Colonic mucosa (tissue), 4 donors: ENCODE data around the gene RBBP9. TPM values are rescaled to one million over a fixed set of nuclear protein-coding genes. Genes with fewer than 3 reads are reported as not detected.
A peak's percentile ranks its signal among the peaks of the same experiment; 100 is the strongest.

Experiments
- DNase-seq: peaks from one replicate; pipeline ENCODE4 v3.0.0-alpha.2; 2020
- H3K27ac ChIP-seq: fragments of 200-600 bp; one replicate; pipeline ENCODE4 v1.8.0; 2021
- H3K27me3 ChIP-seq: fragments of 200-600 bp; one replicate; pipeline ENCODE4 v1.8.0; 2021
- H3K36me3 ChIP-seq: fragments of 200-600 bp; one replicate; pipeline ENCODE4 v1.8.0; 2021
- H3K4me1 ChIP-seq: fragments of 200-600 bp; one replicate; pipeline ENCODE4 v1.8.0; 2021; ENCODE audit warnings: mild to moderate bottlenecking
- H3K4me3 ChIP-seq: fragments of 200-600 bp; one replicate; pipeline ENCODE4 v1.8.0; 2021
- H3K9ac ChIP-seq, 2 donors: one replicate each; pipeline ENCODE4 v1.7.0; 2013; ENCODE audit warnings: control low read depth in 2 of 2, low read depth in 2 of 2, low read length in 2 of 2
- H3K9me3 ChIP-seq: fragments of 200-600 bp; one replicate; pipeline ENCODE4 v1.8.0; 2021
- intact Hi-C: fragments of 100-400 bp; cut with DNase I; formaldehyde crosslinking; loops from one replicate; pipeline ENCODE4 v1.14.1; 2022
- total RNA-seq, 2 donors: library from RNA; stranded (reverse); fragmentation: NEBNext Ultra II Directional in 1 of 2; extraction: Animal tissue kit (Norgen Biotek cat#: 25700) in 1 of 2; gene quantifications; one replicate each; pipeline ENCODE4 v1.2.1, GENCODE V29; 2021
- TF ChIP-seq, protein P1 (sequence below): fragments of 200-600 bp; IDR thresholded peaks from one replicate; pipeline ENCODE4 v1.8.0; 2022; ENCODE audit warnings: antibody characterized with exemption, mild to moderate bottlenecking
- donor health status: healthy.
- donor health status: DM: no; HTN: no; CAD: no.
- donor health status: DM: no; HTN: no; CAD: no.

Gene RBBP9
- 10 to 100 TPM in 1 of 2 donors, 1 to 10 TPM in 1; 5.9 to 10.8 TPM for total RNA-seq

DNA sequence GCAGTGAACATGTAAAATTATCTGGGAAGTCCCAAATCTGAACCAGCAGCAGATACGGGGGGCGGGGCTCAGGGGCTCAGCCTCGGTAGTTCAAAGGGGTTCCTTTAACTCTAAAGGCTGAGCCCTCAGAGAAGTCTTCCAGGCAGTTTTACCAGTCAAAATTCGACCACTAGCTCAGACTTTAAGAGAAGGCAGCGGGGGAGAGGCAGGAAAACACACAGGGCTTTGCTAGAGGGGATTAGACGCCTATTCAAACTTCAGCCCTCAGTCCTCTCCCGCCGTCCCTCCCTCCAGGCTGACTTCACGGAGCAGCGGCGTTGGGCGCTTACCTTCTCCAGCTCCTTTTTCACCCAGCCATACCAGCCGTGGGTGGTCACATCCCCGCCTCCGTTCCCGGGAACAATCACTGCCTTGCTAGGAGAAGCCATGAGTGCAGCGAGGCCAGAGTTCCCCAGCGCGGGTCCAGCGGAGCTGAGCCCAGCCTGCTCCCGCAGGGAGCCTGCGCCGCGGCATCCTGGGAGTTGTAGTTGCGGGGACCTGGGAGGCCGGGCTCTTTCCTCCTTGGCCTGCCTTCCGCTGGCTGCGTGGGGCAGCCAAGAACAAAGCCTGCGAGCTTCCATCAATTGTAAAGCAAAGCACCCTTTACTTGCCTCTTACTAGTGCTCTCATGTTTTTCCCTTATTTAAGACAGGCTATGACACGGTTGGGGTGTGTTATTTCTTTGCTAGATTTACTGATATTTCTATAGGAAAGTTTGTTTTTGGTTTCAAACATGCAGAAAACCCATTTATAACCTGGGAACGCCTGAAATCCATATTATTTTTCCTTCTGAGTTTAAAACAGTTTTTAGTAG, at the start of gene RBBP9:
RBBP9 (minus strand) TSS at position 486 of the 853 bp plus-strand sequence; CDS start at position 428, 58 bp downstream.
- no peaks in the 10 kb centered on the region for H3K36me3 ChIP-seq
- peak within 1 kb of the TSS; percentile 54 for H3K4me3 ChIP-seq
- TF ChIP-seq, protein P1, sequence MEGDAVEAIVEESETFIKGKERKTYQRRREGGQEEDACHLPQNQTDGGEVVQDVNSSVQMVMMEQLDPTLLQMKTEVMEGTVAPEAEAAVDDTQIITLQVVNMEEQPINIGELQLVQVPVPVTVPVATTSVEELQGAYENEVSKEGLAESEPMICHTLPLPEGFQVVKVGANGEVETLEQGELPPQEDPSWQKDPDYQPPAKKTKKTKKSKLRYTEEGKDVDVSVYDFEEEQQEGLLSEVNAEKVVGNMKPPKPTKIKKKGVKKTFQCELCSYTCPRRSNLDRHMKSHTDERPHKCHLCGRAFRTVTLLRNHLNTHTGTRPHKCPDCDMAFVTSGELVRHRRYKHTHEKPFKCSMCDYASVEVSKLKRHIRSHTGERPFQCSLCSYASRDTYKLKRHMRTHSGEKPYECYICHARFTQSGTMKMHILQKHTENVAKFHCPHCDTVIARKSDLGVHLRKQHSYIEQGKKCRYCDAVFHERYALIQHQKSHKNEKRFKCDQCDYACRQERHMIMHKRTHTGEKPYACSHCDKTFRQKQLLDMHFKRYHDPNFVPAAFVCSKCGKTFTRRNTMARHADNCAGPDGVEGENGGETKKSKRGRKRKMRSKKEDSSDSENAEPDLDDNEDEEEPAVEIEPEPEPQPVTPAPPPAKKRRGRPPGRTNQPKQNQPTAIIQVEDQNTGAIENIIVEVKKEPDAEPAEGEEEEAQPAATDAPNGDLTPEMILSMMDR = no peak
- no peaks in the 10 kb centered on the region for H3K9me3 ChIP-seq
- intact Hi-C loops = no loop called here
- H3K27ac ChIP-seq = peak within 1 kb of the TSS; percentile 0
- H3K9ac ChIP-seq = peak within 1 kb of the TSS; percentile 71 to 76
- no peaks in the 10 kb centered on the region for H3K27me3 ChIP-seq
- H3K4me1 ChIP-seq = peaks cover 5% of the 10 kb centered on the region
- DNase-seq = peak; percentile 89

DNA sequence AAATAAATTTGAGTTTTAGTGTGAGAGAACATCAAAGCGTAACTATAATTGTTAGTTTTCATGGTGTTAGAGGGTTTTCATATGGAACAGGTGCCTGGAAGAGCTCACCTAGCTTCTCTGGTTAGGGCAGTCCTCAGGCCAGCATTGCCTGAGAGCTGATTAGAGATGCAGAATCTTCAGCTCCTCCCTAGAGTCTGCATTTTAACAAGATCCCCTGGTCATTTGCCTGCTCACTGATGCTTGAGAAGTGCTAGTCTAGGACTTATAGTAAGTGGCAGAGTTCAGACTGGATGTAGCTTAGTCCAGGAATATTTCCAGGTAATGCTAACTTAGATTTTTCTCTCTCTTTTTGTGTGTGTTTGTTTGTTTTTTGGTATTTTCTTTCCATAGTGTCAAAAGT, 48.5 kb upstream of the RBBP9 start:
- no peaks in the 10 kb centered on the region for H3K4me1 ChIP-seq
- no peak overlapping the region for H3K4me3 ChIP-seq
- no peak for DNase-seq
- H3K9me3 ChIP-seq = no peaks in the 10 kb centered on the region
- H3K27ac ChIP-seq = no peak overlapping the region
- peaks cover 19% of the 10 kb centered on the region for H3K36me3 ChIP-seq
- no peaks in the 10 kb centered on the region for H3K27me3 ChIP-seq
- TF ChIP-seq, protein P1 = no peak
- intact Hi-C loops = no loop called here
- no peak overlapping the region for H3K9ac ChIP-seq

GRCh38 chr20:18543932-18544331, 46.9 kb upstream of the RBBP9 start:
- Histone ChIP-seq H3K36me3 (peaks cover 14% of the 10 kb centered on the region), H3K27me3 (no peaks in the 10 kb centered on the region), H3K9ac (no peak overlapping the region), H3K27ac (no peak overlapping the region), H3K4me1 (no peaks in the 10 kb centered on the region), H3K9me3 (no peaks in the 10 kb centered on the region), H3K4me3 (no peak overlapping the region)
- TF ChIP-seq, protein P1 = no peak
- DNase-seq = no peak
- intact Hi-C loops = no loop called here

DNA sequence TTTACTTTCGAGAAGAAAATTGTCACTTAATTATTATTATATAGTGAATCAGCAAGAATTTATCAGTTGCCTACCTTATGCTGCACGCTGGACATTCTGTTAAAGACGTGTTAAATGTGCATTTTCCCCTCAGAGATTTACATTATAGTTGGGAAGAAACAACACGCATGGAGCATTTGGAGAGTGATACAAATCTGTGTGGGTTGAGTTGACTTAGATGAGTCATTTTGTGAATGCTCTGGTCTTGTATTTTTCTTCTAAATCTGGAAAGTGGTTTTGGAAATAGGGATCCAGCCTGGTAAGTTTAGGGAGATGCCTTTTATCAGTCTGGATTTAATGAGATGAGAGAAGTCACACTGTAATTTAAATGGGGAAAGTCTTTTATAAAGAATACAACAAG, 46.2 kb upstream of the RBBP9 start:
- TF ChIP-seq, protein P1 = no peak
- Histone ChIP-seq H3K9ac (no peak overlapping the region), H3K4me1 (no peaks in the 10 kb centered on the region), H3K9me3 (no peaks in the 10 kb centered on the region), H3K27ac (no peak overlapping the region), H3K36me3 (peaks cover 14% of the 10 kb centered on the region), H3K4me3 (no peak overlapping the region), H3K27me3 (no peaks in the 10 kb centered on the region)
- DNase-seq = no peak
- intact Hi-C loops = no loop called here

DNA sequence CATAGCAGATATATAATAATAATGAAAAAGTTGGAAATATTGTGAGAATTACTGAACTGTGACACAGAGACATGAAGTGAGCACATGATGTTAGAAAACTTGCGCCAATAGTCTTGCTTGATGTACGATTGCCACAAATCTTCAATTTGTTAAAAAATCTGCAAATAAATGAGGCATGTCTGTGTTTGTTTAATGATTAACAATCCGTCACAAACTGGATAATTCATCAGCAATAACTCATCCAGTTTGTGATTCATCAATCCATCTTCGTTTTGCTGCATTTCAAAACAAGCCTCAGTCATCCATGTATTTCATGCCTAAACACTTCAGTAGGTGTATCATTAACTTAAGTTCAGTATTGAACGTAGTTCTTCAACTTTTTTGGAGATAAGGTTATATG, 44.7 kb upstream of the RBBP9 start:
- Histone ChIP-seq H3K27me3 (no peaks in the 10 kb centered on the region), H3K36me3 (peaks cover 14% of the 10 kb centered on the region), H3K27ac (no peak overlapping the region), H3K4me3 (no peak overlapping the region), H3K4me1 (no peaks in the 10 kb centered on the region), H3K9ac (no peak overlapping the region), H3K9me3 (no peaks in the 10 kb centered on the region)
- no peak for DNase-seq
- intact Hi-C loops = no loop called here
- TF ChIP-seq, protein P1 = no peak
